H1 (cell line): ENCODE measurements around the gene PEX5L. TPM values are rescaled to one million over a fixed set of nuclear protein-coding genes. Genes with fewer than 3 reads are reported as not detected.

Experiments used
- CTCF ChIA-PET: fragments of 300-600 bp; sonication (Branson Sonifier 250); formaldehyde crosslinking; loops from one replicate; lab custom pipeline; 2021; ENCODE audit not compliant: partially characterized antibody; lab: Charles Lee
- POLR2A ChIA-PET: fragments of 300-600 bp; sonication (Branson Sonifier 250); formaldehyde crosslinking; loops from one replicate; lab custom pipeline; 2021; ENCODE audit warnings: inconsistent platforms; ENCODE audit not compliant: partially characterized antibody; lab: Charles Lee
- DNase-seq, 2 experiments: peaks; one replicate each; pipeline versions ENCODE4 v3.0.0 to v3.0.0-alpha.2; 2010 to 2022; ENCODE audit warnings: low spot score in 2 of 2, low read depth in 1 of 2, mixed read lengths in 1 of 2
- FAIRE-seq: peaks from 2 replicates; lab custom pipeline; 2011; peaks lifted over from hg19 to GRCh38; lab: Jason Lieb, UNC
- H2AFZ ChIP-seq: 2 replicates; pipeline ENCODE4 v1.8.1; 2012; ENCODE audit warnings: low read length, inconsistent platforms
- H2AK5ac ChIP-seq: 2 replicates; pipeline ENCODE4 v1.6.1; 2013; ENCODE audit warnings: low read depth, low read length
- H2BK120ac ChIP-seq: replicated peaks from 2 replicates; pipeline ENCODE3; 2013; ENCODE audit warnings: low read depth, low read length, inconsistent platforms
- H2BK12ac ChIP-seq: 2 replicates; pipeline ENCODE4 v1.6.1; 2013; ENCODE audit warnings: low read depth, low read length
- H2BK15ac ChIP-seq: 2 replicates; pipeline ENCODE4 v1.6.1; 2013; ENCODE audit warnings: low read length
- H2BK20ac ChIP-seq: 2 replicates; pipeline ENCODE4 v1.6.1; 2013; ENCODE audit warnings: low read length
- H2BK5ac ChIP-seq: 2 replicates; pipeline ENCODE4 v1.6.1; 2013; ENCODE audit warnings: low read depth, low read length
- H3K14ac ChIP-seq: 2 replicates; pipeline ENCODE4 v1.6.1; 2013; ENCODE audit warnings: inconsistent platforms; ENCODE audit not compliant: insufficient read length
- H3K18ac ChIP-seq: 2 replicates; pipeline ENCODE4 v1.6.1; 2013; ENCODE audit warnings: low read length; ENCODE audit errors: extremely low read depth
- H3K23ac ChIP-seq: 2 replicates; pipeline ENCODE4 v1.6.1; 2013; ENCODE audit warnings: inconsistent platforms; ENCODE audit not compliant: insufficient read length
- H3K23me2 ChIP-seq: 2 replicates; pipeline ENCODE4 v1.6.1; 2013; ENCODE audit warnings: low read depth, low read length
- H3K27ac ChIP-seq: 2 replicates; pipeline ENCODE4 v1.6.1; 2011; ENCODE audit warnings: low read depth, low read length, inconsistent platforms
- H3K27me3 ChIP-seq, 4 experiments: replicated peaks in 1 of 4; 1 replicate in 1 of 4; 2 replicates in 3 of 4; pipeline versions ENCODE4 v1.6.1 to v1.8.1; 2011 to 2013; ENCODE audit warnings: low read length in 3 of 4, mild to moderate bottlenecking in 3 of 4, inconsistent platforms in 2 of 4, mixed read lengths in 2 of 4, moderate library complexity in 1 of 4; ENCODE audit not compliant: control insufficient read depth in 3 of 4, insufficient read depth in 3 of 4; ENCODE audit errors: extremely low read depth in 1 of 4
- H3K36me3 ChIP-seq, 4 experiments: 2 replicates each; pipeline versions ENCODE4 v1.6.1 to v1.8.1; 2011 to 2013; ENCODE audit warnings: mild to moderate bottlenecking in 4 of 4, low read length in 3 of 4, moderate library complexity in 2 of 4, control low read depth in 1 of 4, inconsistent platforms in 1 of 4; ENCODE audit not compliant: insufficient read depth in 4 of 4, control insufficient read depth in 2 of 4
- H3K4ac ChIP-seq: replicated peaks from 2 replicates; pipeline ENCODE3; 2013; ENCODE audit warnings: low read length, low read depth, mixed read lengths, inconsistent platforms; ENCODE audit not compliant: insufficient read length
- H3K4me1 ChIP-seq, 4 experiments: replicated peaks in 1 of 4; 1 replicate in 1 of 4; 2 replicates in 3 of 4; pipeline versions ENCODE4 v1.6.1 to v1.8.1; 2011 to 2013; ENCODE audit warnings: low read length in 3 of 4, inconsistent platforms in 2 of 4, mixed read lengths in 1 of 4; ENCODE audit not compliant: insufficient read depth in 4 of 4, control insufficient read depth in 3 of 4
- H3K4me2 ChIP-seq, 2 experiments: 2 replicates each; pipeline versions ENCODE4 v1.6.1 to v1.8.1; 2011 to 2013; ENCODE audit warnings: low read depth in 2 of 2, low read length in 2 of 2, control low read depth in 1 of 2, inconsistent platforms in 1 of 2, mild to moderate bottlenecking in 1 of 2; ENCODE audit not compliant: insufficient read depth in 1 of 2
- H3K4me3 ChIP-seq, 4 experiments: fragments of 200-600, 300-600 bp in 1 of 4; sonication (generic), shearing (Covaris generic), sonication (Bioruptor Twin) in 1 of 4; 2 replicates each; pipeline versions ENCODE4 v1.5.1 to v1.8.1; 2011 to 2016; ENCODE audit warnings: low read length in 4 of 4, low read depth in 3 of 4, control low read depth in 2 of 4, inconsistent platforms in 2 of 4, mild to moderate bottlenecking in 2 of 4, mixed read lengths in 1 of 4, moderate library complexity in 1 of 4; ENCODE audit not compliant: insufficient read depth in 2 of 4; ENCODE audit errors: extremely low read depth in 1 of 4
- H3K56ac ChIP-seq: replicated peaks from 2 replicates; pipeline ENCODE3; 2013; ENCODE audit warnings: low read depth, mild to moderate bottlenecking, mixed read lengths, low read length, inconsistent platforms; ENCODE audit not compliant: insufficient read length
- H3K79me1 ChIP-seq: 2 replicates; pipeline ENCODE4 v1.6.1; 2013; ENCODE audit warnings: low read depth, low read length, control low read depth
- H3K79me2 ChIP-seq, 2 experiments: 2 replicates each; pipeline versions ENCODE4 v1.6.1 to v1.8.1; 2012 to 2013; ENCODE audit warnings: low read length in 2 of 2, mild to moderate bottlenecking in 2 of 2, inconsistent platforms in 1 of 2; ENCODE audit not compliant: insufficient read depth in 2 of 2, control insufficient read depth in 1 of 2
- H3K9ac ChIP-seq, 4 experiments: replicated peaks in 1 of 4; 1 replicate in 1 of 4; 2 replicates in 3 of 4; pipeline versions ENCODE4 v1.6.1 to v1.8.1; 2011 to 2013; ENCODE audit warnings: low read depth in 3 of 4, low read length in 3 of 4, control low read depth in 2 of 4, mild to moderate bottlenecking in 2 of 4, moderate library complexity in 2 of 4, inconsistent platforms in 1 of 4; ENCODE audit errors: extremely low read depth in 1 of 4
- H3K9me3 ChIP-seq, 2 experiments: 2 replicates each; pipeline versions ENCODE4 v1.6.1 to v1.8.1; 2012 to 2013; ENCODE audit warnings: mild to moderate bottlenecking in 2 of 2, moderate library complexity in 2 of 2, control low read depth in 1 of 2, inconsistent platforms in 1 of 2, low read depth in 1 of 2, low read length in 1 of 2, mixed read lengths in 1 of 2; ENCODE audit not compliant: insufficient read depth in 2 of 2
- H4K20me1 ChIP-seq, 2 experiments: replicated peaks in 1 of 2; 2 replicates each; pipeline versions ENCODE3 to v1.8.1; 2011 to 2013; ENCODE audit warnings: inconsistent platforms in 2 of 2, low read length in 2 of 2, mild to moderate bottlenecking in 1 of 2; ENCODE audit not compliant: insufficient read depth in 2 of 2, control insufficient read depth in 1 of 2
- H4K5ac ChIP-seq: 2 replicates; pipeline ENCODE4 v1.6.1; 2013; ENCODE audit warnings: low read length, low read depth, mixed read lengths, inconsistent platforms; ENCODE audit not compliant: insufficient read length
- H4K8ac ChIP-seq: 2 replicates; pipeline ENCODE4 v1.8.0; 2013; ENCODE audit warnings: mild to moderate bottlenecking, moderate library complexity, low read length, inconsistent platforms; ENCODE audit not compliant: insufficient read depth; ENCODE audit errors: extremely low read depth
- H4K91ac ChIP-seq: replicated peaks from 2 replicates; pipeline ENCODE3; 2013; ENCODE audit warnings: low read length, mixed read lengths, inconsistent platforms; ENCODE audit not compliant: insufficient read length
- ASH2L ChIP-seq: fragments of 200-600, 300-600 bp; sonication (generic); IDR thresholded peaks from one replicate; pipeline ENCODE4 v1.7.1; 2017; ENCODE audit warnings: low read length
- CTBP2 ChIP-seq: IDR thresholded peaks from 2 replicates; pipeline ENCODE4 v1.7.0; 2011; ENCODE audit warnings: borderline replicate concordance, mild to moderate bottlenecking, moderate library complexity, mixed read lengths, low read length; ENCODE audit not compliant: insufficient read depth, insufficient read length
- JUND ChIP-seq: IDR thresholded peaks from 2 replicates; pipeline ENCODE4 v1.6.1; 2011; ENCODE audit warnings: mild to moderate bottlenecking, improper control_type of control experiment, low read length
- POLR2A ChIP-seq, 2 experiments: IDR thresholded peaks; 1 replicate in 1 of 2; 2 replicates in 1 of 2; pipeline ENCODE4 v1.6.1; 2011; ENCODE audit warnings: low read depth in 2 of 2, low read length in 2 of 2, mild to moderate bottlenecking in 2 of 2; ENCODE audit errors: control extremely low read depth in 1 of 2
- POLR2AphosphoS5 ChIP-seq: IDR thresholded peaks from 2 replicates; pipeline ENCODE4 v1.6.1; 2011; ENCODE audit warnings: low read depth, low read length
- POU5F1 ChIP-seq: IDR thresholded peaks from 2 replicates; pipeline ENCODE4 v1.6.1; 2011; ENCODE audit warnings: low read depth, mild to moderate bottlenecking, low read length, moderate library complexity
- RXRA ChIP-seq: IDR thresholded peaks from 2 replicates; pipeline ENCODE4 v1.6.1; 2011; ENCODE audit warnings: low read depth, mild to moderate bottlenecking, low read length, moderate library complexity; ENCODE audit not compliant: insufficient read depth
- SP1 ChIP-seq: IDR thresholded peaks from 2 replicates; pipeline ENCODE4 v1.6.1; 2011; ENCODE audit warnings: low read depth, low read length
- SP2 ChIP-seq: IDR thresholded peaks from 2 replicates; pipeline ENCODE4 v1.6.1; 2012; ENCODE audit warnings: mild to moderate bottlenecking, low read length, inconsistent platforms
- TAF7 ChIP-seq: optimal IDR thresholded peaks from 2 replicates; pipeline ENCODE3; 2011; ENCODE audit warnings: low read depth, mild to moderate bottlenecking, inconsistent platforms, low read length, moderate library complexity, borderline replicate concordance
- TEAD4 ChIP-seq: IDR thresholded peaks from 2 replicates; pipeline ENCODE4 v1.6.1; 2012; ENCODE audit warnings: low read depth, low read length, inconsistent platforms, mixed read lengths
- polyA plus RNA-seq, 7 experiments: library from polyadenylated mRNA; depleted of rRNA in 3 of 7; stranded (reverse) in 5 of 7; unstranded in 2 of 7; fragments of >200 nt in 5 of 7; fragments of 200-250 nt in 2 of 7; gene quantifications; 1 replicate in 5 of 7; 2 replicates in 1 of 7; 4 replicates in 1 of 7; pipeline versions ENCODE4 v1.2.1 to v1.2.3, GENCODE V29; 2011 to 2013; ENCODE audit warnings: missing spikeins in 2 of 7, mixed read lengths in 2 of 7
- total RNA-seq: library from RNA; stranded (reverse); fragmentation: NEBNext Ultra II Directional; extraction: Animal tissue kit (Norgen Biotek cat#: 25700); gene quantifications from 2 replicates; pipeline ENCODE4 v1.2.1, GENCODE V29; 2021
- TF ChIP-seq, protein P1 (sequence below), 3 experiments: IDR thresholded peaks; 1 replicate in 2 of 3; 2 replicates in 1 of 3; pipeline versions ENCODE4 v1.5.1 to v1.6.1; 2011; ENCODE audit warnings: low read length in 3 of 3, mild to moderate bottlenecking in 3 of 3, inconsistent platforms in 2 of 3, low read depth in 1 of 3, moderate library complexity in 1 of 3; ENCODE audit not compliant: insufficient read depth in 1 of 3; ENCODE audit errors: control extremely low read depth in 1 of 3
- TF ChIP-seq, protein P2 (sequence below): IDR thresholded peaks from 2 replicates; pipeline ENCODE4 v1.6.1; 2011; ENCODE audit warnings: low read length, improper control_type of control experiment

Gene PEX5L
- total and polyA plus RNA-seq, 2 of the 8 experiments (the other 6 are each of a cell fraction or from before 2014, with no cell fraction given) = 0.80 to 4.2 TPM

DNA sequence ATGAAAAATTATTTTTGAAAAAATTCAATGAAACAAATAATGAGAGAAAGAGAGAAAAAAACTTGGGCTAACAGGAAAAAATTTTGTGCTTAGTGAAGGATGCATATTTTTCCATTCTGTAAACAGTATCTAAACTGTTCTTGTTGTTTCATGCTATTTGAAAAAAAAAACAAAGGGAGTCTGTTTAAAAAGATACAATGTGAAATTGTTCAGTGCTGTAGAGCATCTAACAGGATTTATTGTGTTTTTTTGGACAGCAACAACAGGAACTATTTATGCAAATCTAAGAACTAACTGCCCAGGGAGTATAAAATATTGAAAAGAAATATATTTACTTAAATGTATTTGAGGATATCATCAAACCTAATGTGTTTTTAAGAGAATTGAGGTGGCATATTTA lies 55.1 kb downstream of the PEX5L start:
- Histone ChIP-seq H2AFZ (no peak overlapping the region), H2BK12ac (no peak overlapping the region)
- TF ChIP-seq POLR2A (IDR thresholded peaks at IDR 0.05; ENCODE audit: control extremely low read depth in 1 of 2, low read depth in 2 of 2, low read length in 2 of 2) = no peak
- TF ChIP-seq TAF7 = no peak
- TF ChIP-seq RXRA = no peak
- no peak for TF ChIP-seq TEAD4
- TF ChIP-seq ASH2L = no peak
- no peak for TF ChIP-seq CTBP2
- TF ChIP-seq JUND = no peak
- no peak for TF ChIP-seq POU5F1
- TF ChIP-seq SP2 = no peak
- no peak for TF ChIP-seq SP1
- TF ChIP-seq, protein P1, sequence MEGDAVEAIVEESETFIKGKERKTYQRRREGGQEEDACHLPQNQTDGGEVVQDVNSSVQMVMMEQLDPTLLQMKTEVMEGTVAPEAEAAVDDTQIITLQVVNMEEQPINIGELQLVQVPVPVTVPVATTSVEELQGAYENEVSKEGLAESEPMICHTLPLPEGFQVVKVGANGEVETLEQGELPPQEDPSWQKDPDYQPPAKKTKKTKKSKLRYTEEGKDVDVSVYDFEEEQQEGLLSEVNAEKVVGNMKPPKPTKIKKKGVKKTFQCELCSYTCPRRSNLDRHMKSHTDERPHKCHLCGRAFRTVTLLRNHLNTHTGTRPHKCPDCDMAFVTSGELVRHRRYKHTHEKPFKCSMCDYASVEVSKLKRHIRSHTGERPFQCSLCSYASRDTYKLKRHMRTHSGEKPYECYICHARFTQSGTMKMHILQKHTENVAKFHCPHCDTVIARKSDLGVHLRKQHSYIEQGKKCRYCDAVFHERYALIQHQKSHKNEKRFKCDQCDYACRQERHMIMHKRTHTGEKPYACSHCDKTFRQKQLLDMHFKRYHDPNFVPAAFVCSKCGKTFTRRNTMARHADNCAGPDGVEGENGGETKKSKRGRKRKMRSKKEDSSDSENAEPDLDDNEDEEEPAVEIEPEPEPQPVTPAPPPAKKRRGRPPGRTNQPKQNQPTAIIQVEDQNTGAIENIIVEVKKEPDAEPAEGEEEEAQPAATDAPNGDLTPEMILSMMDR (IDR thresholded peaks at IDR 0.05; ENCODE audit: control extremely low read depth in 1 of 3, insufficient read depth in 1 of 3, low read depth in 1 of 3, low read length in 3 of 3) = no peak
- TF ChIP-seq POLR2AphosphoS5 = no peak
- TF ChIP-seq, protein P2, sequence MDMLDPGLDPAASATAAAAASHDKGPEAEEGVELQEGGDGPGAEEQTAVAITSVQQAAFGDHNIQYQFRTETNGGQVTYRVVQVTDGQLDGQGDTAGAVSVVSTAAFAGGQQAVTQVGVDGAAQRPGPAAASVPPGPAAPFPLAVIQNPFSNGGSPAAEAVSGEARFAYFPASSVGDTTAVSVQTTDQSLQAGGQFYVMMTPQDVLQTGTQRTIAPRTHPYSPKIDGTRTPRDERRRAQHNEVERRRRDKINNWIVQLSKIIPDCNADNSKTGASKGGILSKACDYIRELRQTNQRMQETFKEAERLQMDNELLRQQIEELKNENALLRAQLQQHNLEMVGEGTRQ = no peak

More for the DNA sequence above, 55.1 kb downstream of the PEX5L start:
- H3K9me3 ChIP-seq = no peaks in the 10 kb centered on the region
- H3K4me3 ChIP-seq = no peak overlapping the region
- H4K5ac ChIP-seq = no peak overlapping the region
- H3K36me3 ChIP-seq = no peaks in the 10 kb centered on the region
- H3K14ac ChIP-seq = no peak overlapping the region
- H2BK20ac ChIP-seq = no peak overlapping the region
- no peak for DNase-seq
- no peak overlapping the region for H2BK120ac ChIP-seq
- FAIRE-seq = no peak
- H3K4me1 ChIP-seq = no peaks in the 10 kb centered on the region
- H2AK5ac ChIP-seq = no peak overlapping the region
- no peak overlapping the region for H3K4ac ChIP-seq
- no peaks in the 10 kb centered on the region for H3K27me3 ChIP-seq
- no peak overlapping the region for H4K8ac ChIP-seq
- ChIA-PET POLR2A (no interaction called here), CTCF (no interaction called here)
- no peak overlapping the region for H3K23ac ChIP-seq
- H3K56ac ChIP-seq = no peak overlapping the region
- no peak overlapping the region for H3K9ac ChIP-seq
- no peak overlapping the region for H2BK15ac ChIP-seq
- no peaks in the 10 kb centered on the region for H3K79me1 ChIP-seq
- no peak overlapping the region for H2BK5ac ChIP-seq
- H4K91ac ChIP-seq = no peak overlapping the region
- no peaks in the 10 kb centered on the region for H3K79me2 ChIP-seq
- no peak overlapping the region for H3K18ac ChIP-seq
- H4K20me1 ChIP-seq = no peaks in the 10 kb centered on the region
- no peak overlapping the region for H3K4me2 ChIP-seq
- no peaks in the 10 kb centered on the region for H3K23me2 ChIP-seq
- no peak overlapping the region for H3K27ac ChIP-seq
